NCI-H524 (cell line): ENCODE data around the gene CPT1C.

Experiments
- DNase-seq, 2 experiments: peaks; one replicate each; lab custom pipeline; 2025; lab: John Stamatoyannopoulos, UW

Gene CPT1C

GRCh38 chr19:49681830-49682229 is 9.1 kb upstream of the CPT1C start:
- DNase-seq = no peak

GRCh38 chr19:49682274-49682673 is 8.6 kb upstream of the CPT1C start:
- DNase-seq = no peak

DNA sequence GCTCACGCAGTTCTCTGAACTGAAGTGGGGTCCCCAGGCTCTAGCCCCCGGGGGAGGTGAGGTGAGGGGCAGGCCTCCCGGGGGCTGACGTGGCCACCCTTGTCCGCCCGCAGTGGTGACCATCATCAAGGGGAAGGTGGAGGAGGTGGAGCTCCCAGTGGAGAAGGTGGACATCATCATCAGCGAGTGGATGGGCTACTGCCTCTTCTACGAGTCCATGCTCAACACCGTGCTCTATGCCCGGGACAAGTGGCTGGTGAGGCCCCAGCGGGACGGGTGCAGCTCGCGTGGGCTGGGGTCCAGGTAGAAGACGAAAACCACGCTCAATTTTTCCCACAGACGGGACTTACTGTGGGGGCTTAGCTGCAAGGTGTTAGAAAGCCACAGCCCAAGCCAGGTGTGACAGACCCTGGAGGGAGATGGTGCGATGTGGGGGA is 7.1 kb upstream of the CPT1C start:
- no peak for DNase-seq

- no peak for DNase-seq
Observed at GRCh38 chr19:49684251-49684982, 6.5 kb upstream of the CPT1C start.

GRCh38 chr19:49684983-49685553 is 5.8 kb upstream of the CPT1C start:
- no peak for DNase-seq

- DNase-seq = no peak
Observed at GRCh38 chr19:49685845-49686332, 5.0 kb upstream of the CPT1C start.

- no peak for DNase-seq
Observed at GRCh38 chr19:49686503-49687088, 4.3 kb upstream of the CPT1C start.

- no peak for DNase-seq
Observed at GRCh38 chr19:49687150-49687549, 3.8 kb upstream of the CPT1C start.

GRCh38 chr19:49687566-49688316 is 3.2 kb upstream of the CPT1C start:
- no peak for DNase-seq

- DNase-seq = no peak
Observed at GRCh38 chr19:49688531-49689132, 2.3 kb upstream of the CPT1C start.

GRCh38 chr19:49689133-49690078 is 1.5 kb upstream of the CPT1C start, which contains the start of gene ADM5:
Gene ADM5, plus strand, starts transcription at chr19:49689594. Its CDS starts 244 bp downstream, at chr19:49689838.
- DNase-seq = peak in 1 of 2 experiments; percentile 49

- no peak for DNase-seq
Observed at GRCh38 chr19:49690079-49690655, 749 bp upstream of the CPT1C start.

DNA sequence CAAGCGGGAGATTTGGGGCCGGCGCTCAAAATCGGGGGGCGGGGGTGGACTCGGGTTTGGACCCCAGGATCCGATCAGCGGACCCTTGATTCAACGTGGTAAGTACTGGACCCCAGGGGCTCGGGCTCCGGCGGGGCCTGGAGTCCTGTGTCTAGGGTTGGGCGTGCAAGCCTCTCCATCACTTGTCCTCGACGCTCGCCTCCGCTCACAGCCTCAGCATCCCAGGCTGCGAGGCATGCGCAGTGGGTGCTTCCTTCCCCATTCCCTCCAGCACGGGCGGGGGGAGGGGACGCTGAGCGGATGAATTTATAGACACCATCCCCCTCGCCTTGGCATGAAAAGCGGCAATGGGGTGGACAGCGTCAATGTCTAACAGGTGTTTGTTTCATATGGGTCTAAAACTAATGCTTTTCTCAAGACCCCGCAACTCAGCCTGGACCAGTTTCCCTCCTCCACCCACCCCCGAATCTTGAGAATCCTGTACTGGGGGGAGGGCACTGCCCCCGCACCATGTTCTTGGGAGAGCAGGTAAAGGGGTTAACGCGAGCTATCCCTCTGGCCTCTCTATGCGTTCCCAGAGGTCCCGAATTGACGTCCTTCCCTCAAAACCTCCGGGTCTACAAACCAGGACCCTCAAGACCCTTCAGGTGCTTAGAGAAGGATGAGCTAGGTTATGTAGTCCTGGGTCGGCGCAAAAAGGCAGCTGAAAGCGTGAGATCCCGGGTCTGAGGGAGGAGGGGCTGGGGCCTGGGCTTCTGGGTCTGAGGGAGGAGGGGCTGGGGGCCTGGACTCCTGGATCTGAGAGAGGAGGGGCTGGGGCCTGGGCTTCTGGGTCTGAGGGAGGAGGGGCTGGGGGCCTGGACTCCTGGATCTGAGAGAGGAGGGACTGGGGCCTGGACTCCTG is 579 bp downstream of the CPT1C start:
- DNase-seq = peak; percentile 86 to 88

DNA sequence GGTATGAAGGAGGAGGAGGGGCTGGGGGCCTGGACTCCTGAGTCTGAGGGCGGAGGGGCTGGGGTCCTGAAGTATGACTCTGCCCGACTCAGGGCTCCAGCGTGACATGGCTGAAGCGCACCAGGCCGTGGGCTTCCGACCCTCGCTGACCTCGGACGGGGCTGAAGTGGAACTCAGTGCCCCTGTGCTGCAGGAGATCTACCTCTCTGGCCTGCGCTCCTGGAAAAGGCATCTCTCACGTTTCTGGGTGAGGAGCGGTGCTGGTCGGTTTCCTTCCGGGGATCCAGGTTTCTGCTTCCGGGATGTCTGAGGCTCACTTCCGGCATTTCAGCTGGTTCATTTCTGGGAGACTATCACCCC is 1.2 kb downstream of the CPT1C start:
- DNase-seq = no peak

- DNase-seq = no peak
Observed at GRCh38 chr19:49696115-49696514, 5.2 kb downstream of the CPT1C start.

DNA sequence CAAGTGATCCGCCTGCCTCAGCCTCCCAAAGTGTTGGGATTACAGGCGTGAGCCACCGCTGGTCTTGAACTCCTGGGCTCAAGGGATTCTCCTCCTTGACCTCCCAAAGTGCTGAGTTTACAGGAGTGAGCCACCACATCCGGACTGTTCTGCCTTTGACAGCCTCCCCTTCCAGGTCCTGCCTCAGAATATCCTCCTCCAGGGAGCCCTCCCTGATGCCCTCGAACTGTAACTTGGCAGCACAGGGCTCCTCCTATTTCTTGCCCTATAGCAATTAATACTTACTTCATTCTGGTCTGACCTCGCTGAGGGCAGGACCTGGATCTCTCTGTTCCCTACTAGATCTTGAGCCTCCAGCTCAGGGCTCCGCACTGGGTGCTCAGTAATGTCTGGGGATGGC is 5.9 kb downstream of the CPT1C start:
- no peak for DNase-seq

DNA sequence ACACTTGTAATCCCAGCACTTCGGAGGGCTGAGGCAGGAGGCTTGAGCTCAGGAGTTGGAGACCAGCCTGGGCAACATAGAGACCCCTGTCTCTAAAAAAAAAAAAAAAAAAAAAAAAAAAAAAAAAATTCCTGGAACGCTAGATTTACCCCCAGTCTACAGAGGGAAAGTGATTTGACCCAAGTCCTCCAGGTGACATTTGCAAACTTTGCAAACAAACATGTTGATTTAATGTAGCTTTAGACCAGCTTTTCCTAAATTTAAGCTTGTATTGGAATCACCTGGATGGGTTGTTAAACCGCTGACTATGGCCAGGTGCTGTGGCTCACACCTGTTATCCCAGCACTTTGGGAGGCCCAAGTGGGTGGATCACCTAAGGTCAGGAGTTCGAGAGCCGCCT is 8.4 kb downstream of the CPT1C start:
- no peak for DNase-seq

- no peak for DNase-seq
Observed at GRCh38 chr19:49700563-49700962, 9.6 kb downstream of the CPT1C start.

DNA sequence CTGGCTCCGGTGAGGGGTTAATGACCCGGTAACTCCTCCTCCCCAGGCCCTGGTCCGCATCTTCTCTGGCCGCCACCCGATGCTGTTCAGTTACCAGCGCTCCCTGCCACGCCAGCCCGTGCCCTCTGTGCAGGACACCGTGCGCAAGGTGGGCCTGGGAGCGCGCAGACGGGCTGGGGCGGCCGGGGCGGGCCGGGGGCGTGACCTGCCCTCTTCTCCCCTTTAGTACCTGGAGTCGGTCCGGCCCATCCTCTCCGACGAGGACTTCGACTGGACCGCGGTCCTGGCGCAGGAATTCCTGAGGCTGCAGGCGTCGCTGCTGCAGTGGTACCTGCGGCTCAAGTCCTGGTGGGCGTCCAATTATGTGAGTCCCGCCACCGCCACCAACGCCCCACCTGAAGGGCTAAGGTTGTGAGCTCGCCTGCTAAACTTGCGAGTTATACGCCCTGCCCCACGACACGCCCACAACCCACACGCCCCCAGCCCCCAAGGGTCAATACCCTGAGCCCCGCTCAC is 10.4 kb downstream of the CPT1C start:
- DNase-seq = no peak
